T follicular helper cell (primary cell): Measurements from ENCODE around the gene FSD1L.
"Not testable (repeated sequence)": the region's sequence is repeated elsewhere in the genome, so short reads cannot be mapped to it uniquely, and the experiment has no call there.

Experiments used
- DNase-seq: peaks from one replicate; pipeline ENCODE4 v3.0.0-alpha.2; 2020; ENCODE audit warnings: low read depth

The FSD1L gene

DNA sequence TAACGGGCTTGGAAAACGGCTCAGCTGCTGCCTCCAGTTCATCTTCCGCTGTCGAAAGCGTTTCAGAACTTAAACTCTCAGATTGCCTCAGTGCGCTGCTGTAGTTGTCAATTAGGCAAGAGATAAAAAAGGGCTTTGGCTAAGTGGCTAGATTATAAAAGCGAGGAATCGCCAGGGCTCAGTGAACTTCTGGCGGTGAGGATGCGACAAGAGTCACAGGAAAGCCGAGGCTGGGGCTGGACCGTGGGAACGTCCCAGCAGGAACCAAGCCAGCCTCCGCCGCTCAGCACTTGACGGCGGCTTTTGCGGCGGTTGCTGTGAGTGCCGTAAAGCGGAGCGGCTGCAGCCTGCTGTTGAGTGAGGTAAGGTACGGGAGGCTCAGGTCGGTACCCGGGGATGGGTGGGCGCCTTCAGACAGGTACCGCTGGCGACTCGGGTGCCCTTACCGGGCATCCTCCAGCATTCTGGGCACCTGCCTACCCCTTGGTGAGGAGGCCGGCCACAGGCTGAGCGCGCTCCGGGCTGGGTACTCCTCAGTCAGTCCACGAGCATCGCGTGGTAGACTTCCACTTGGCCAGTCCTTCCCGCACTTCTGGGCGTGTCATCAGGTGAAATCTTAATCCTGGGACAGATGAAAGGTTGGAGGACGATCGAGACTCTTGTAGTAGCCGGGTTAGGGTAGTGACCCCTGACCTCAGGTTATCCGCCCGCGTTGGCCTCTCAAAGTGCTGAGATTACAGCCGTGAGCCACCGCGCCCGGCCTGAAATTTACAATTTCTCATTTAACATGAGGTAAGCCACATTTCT, 110.2 kb downstream of the FSD1L start, which contains the start of gene FKTN:
Gene FKTN (plus strand): TSS at position 328 of the 807 bp plus-strand sequence. CDS start 16,902 bp downstream, outside the sequence.
- peak; percentile 68 for DNase-seq

DNA sequence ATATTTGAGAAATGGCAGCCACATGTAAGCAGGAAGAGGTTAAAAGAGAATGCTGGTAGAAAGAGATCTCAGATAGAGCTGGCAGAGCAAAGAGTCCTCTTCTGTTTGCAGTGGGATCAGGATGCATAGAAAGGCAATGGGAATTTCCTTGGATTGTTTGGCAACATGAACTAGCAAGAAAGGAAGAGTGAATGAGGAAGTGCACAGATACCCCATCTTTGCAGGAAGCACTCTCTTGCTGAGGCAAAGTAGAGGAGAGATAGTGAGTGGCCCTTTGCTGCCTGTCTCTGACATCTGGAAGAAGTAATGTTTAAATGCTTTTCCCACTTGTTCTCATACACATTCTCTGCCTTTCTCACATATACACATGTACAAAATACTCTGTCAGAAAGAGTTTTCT, 124.6 kb downstream of the FSD1L start:
- DNase-seq, result no peak

DNA sequence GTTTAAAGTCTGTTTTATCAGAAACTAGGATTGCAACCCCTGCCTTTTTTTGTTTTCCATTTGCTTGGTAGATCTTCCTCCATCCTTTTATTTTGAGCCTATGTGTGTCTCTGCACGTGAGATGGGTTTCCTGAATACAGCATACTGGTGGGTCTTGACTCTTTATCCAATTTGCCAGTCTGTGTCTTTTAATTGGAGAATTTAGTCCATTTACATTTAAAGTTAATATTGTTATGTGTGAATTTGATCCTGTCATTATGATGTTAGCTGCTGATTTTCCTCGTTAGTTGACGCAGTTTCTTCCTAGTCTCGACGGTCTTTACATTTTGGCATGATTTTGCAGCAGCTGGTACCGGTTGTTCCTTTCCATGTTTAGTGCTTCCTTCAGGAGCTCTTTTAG, 132.1 kb downstream of the FSD1L start:
- DNase-seq, result not testable (repeated sequence)

DNA sequence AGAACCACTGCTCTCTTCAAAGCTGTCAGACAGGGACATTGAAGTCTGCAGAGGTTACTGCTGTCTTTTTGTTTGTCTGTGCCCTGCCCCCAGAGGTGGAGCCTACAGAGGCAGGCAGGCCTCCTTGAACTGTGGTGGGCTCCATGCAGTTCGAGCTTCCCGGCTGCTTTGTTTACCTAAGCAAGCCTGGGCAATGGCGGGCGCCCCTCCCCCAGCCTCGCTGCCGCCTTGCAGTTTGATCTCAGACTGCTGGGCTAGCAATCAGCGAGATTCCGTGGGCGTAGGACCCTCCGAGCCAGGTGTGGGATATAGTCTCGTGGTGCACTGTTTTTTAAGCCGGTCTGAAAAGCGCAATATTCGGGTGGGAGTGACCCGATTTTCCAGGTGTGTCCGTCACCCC, 133.7 kb downstream of the FSD1L start:
- not testable (repeated sequence) for DNase-seq

DNA sequence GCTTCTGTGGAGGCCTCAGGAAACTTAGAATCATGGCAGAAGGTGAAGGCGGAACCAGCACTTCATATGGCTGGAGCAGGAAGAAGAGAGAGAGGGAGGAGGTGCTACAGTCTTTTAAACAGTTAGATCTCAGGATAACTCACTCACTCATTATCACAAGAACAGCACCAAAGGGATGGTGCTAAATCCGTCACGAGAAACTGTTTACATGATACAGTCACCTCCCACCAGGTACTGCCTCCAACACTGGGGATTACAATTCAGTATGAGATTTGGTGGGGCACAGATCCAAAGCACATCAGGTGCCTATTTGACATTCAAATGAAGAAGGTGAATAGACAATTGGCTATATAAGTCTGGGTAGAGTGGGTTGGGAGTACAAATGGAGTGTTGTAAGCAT, 145.3 kb downstream of the FSD1L start:
- DNase-seq, result no peak
